Sigmoid colon (tissue), 4 donors: ENCODE data around the gene DPP6.

Experiments
- EP300 ChIP-seq, 4 donors: sonication (generic); formaldehyde crosslinking; IDR thresholded peaks; one replicate each; pipeline ENCODE4 v1.6.1; 2017; ENCODE audit warnings: antibody characterized with exemption in 4 of 4
- POLR2A ChIP-seq, 2 donors: fragments of 450-650 bp; IDR thresholded peaks; one replicate each; pipeline ENCODE4 v1.6.1; 2016; ENCODE audit warnings: antibody characterized with exemption in 2 of 2, mild to moderate bottlenecking in 2 of 2, moderate library complexity in 2 of 2
- TF ChIP-seq, protein P1 (sequence below), 4 experiments: fragments of 450-650 bp in 3 of 4; fragments of 200-600 bp in 1 of 4; IDR thresholded peaks; one replicate each; pipeline ENCODE4 v1.5.1; 2016 to 2019; ENCODE audit warnings: antibody characterized with exemption in 4 of 4, mild to moderate bottlenecking in 3 of 4, moderate library complexity in 2 of 4

- TF ChIP-seq, protein P1, sequence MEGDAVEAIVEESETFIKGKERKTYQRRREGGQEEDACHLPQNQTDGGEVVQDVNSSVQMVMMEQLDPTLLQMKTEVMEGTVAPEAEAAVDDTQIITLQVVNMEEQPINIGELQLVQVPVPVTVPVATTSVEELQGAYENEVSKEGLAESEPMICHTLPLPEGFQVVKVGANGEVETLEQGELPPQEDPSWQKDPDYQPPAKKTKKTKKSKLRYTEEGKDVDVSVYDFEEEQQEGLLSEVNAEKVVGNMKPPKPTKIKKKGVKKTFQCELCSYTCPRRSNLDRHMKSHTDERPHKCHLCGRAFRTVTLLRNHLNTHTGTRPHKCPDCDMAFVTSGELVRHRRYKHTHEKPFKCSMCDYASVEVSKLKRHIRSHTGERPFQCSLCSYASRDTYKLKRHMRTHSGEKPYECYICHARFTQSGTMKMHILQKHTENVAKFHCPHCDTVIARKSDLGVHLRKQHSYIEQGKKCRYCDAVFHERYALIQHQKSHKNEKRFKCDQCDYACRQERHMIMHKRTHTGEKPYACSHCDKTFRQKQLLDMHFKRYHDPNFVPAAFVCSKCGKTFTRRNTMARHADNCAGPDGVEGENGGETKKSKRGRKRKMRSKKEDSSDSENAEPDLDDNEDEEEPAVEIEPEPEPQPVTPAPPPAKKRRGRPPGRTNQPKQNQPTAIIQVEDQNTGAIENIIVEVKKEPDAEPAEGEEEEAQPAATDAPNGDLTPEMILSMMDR (IDR thresholded peaks at IDR 0.05) = no peak
- no peak for TF ChIP-seq POLR2A (IDR thresholded peaks at IDR 0.05)
- TF ChIP-seq EP300 (IDR thresholded peaks at IDR 0.05) = no peak
These were observed 378.4 kb downstream of the DPP6 start for GRCh38 chr7:154430640-154431039.
